NCI-H82 treated with DMSO at 0.1 percent for 48 hours (cell line): ENCODE measurements around the gene PSAP.

Experiments
- DNase-seq: peaks from one replicate; lab custom pipeline; 2025; ENCODE audit not compliant: unreplicated experiment; lab: John Stamatoyannopoulos, UW

The PSAP gene

GRCh38 chr10:71829171-71829570 lies 21.9 kb downstream of the PSAP start:
- DNase-seq = no peak

- no peak for DNase-seq
Observed at GRCh38 chr10:71828702-71829101, 22.3 kb downstream of the PSAP start.

DNA sequence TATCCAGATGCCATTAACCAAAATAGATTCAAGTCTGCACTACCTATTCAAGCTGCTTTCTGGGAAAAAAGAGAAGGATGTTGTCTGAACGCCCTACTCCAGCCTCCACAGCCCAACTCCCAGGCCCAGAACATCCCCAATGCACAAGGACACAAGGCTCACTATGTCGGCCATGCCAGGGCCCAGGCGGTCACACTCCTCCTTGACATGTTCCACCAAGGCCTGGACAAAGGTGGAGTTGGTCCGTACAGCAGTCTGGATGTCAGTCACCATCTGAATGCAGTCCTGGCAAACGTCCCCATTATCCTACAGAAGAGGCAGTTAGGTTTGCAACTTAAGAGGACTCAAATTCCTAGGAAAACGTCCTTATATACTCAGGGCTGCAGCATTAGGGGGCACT lies 23.2 kb downstream of the PSAP start:
- no peak for DNase-seq

DNA sequence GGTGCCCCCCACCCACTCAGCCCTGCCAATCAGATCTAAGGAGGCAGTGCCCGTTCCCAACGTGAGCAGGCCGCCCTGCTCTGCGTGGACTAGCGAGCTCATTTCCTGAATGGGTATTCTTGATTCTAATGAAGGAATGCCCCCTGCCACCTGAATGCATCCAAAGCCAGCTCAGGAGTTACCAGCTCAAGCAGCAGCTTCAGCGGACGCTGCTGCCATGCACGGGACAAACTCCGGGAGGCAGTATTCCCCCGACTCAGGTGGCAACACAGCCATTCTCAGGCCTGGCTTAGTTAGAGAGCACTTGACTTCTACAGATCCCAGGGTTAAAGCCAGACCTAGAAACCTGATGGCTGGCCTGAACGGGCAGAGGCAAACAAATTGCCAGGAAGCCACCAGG lies 25.8 kb downstream of the PSAP start:
- DNase-seq = no peak

DNA sequence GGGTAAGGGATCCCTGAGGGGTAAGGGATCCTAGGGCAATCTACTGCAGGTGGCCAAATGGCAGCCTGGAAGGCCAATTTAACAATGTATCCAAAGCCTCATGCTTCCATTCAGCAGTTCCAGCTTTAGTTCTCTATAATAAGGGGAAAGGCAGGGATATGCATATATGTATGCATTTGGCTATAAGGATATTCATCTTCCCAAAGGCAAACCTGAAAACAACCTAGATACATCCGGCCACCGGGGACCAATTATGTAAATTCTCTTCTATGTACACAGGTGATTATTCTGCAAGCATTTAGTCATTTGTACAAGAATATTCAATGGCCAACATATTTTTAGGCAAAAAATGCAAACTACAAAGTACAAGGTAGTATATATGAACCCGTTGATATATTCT lies 26.7 kb downstream of the PSAP start:
- no peak for DNase-seq

DNA sequence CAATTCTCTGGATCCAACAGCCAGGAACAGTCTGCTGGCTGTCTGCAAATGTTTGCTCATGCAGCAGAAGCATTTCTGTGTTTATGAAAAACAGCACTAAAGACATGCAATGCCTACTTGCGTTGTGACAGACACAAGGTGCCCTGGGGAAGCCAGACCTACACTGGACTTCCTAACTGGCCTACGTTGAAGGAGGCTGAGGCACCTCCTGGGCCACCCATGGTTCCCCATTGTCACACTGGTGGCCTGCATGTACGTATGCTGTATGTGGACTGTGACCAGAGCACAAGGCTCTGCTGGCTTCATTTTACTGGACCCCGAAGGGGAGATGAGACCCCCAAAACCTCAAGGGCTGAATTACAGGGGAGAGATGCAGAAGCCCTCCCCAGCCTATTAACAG lies 27.7 kb downstream of the PSAP start:
- DNase-seq = no peak

GRCh38 chr10:71821909-71822763 lies 28.9 kb downstream of the PSAP start:
- no peak for DNase-seq

- no peak for DNase-seq
Observed at GRCh38 chr10:71820966-71821365, 30.1 kb downstream of the PSAP start.

DNA sequence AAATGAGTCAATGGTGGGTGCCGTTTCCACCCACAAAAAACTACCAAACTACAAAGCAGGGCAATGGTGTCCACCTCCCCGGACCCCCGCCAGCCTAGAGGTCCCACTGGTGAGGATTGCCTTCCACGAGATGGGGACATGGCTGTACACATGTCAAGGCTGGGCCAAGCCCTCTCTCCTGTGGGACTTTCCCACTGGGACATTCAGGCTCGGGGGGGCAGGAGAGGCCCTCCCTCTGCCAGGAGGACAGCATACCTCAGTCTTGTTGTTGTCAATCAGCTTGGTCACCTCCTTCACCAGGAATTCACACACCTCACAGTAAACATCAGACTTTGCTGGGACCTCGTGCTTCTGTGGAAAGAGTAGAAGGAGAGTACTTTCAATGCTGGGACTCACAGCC lies 31.1 kb downstream of the PSAP start:
- DNase-seq = no peak

DNA sequence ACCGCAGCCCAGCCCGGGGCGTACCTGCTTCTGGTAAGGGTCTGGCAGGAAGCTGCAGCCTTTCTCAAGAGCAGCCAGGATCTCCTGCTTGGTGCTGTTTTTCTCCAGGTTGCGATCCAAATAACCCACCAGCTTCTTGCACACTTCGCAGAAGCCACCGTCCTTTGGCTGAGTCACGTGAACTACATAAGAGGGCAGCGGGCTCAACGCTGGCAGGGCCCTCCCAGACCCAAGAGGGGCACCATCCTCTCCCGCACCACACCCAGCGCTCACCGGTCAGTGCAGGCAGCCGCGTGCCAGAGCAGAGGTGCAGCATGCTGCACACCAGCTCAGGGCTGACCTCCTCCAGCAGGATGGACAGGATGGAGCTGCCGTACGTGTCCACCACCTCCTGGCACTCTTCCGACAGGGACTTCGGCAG lies 31.6 kb downstream of the PSAP start:
- DNase-seq = no peak

DNA sequence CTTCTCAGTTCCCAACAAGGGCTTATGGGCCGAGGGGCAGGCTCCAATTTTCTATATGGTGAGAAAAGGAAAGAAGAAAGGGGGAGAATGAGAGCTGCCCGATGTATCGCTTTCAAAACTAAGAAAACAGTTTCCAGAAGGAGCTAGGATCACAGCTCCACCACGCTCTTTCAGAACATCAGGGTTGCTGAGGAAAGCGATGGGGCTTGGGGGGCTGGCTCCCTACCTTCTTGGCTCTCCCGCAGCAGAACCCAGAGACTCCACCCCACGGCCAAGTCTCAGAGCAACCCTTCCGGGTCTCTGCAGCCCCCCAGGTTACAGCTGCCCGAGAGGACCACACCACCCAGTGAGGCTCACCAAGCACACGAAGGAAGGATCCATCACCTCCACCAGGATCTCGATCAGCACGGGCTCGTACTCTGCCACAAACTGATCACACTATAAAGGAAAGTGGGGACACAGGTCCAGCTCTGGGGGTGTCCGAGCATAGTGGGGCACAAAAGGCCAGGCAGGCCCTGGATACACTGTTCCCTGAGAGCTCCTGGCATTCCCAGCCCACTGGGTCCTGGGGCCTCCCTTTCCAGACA lies 32.3 kb downstream of the PSAP start:
- no peak for DNase-seq

- no peak for DNase-seq
Observed at GRCh38 chr10:71817831-71818655, 33.0 kb downstream of the PSAP start.

DNA sequence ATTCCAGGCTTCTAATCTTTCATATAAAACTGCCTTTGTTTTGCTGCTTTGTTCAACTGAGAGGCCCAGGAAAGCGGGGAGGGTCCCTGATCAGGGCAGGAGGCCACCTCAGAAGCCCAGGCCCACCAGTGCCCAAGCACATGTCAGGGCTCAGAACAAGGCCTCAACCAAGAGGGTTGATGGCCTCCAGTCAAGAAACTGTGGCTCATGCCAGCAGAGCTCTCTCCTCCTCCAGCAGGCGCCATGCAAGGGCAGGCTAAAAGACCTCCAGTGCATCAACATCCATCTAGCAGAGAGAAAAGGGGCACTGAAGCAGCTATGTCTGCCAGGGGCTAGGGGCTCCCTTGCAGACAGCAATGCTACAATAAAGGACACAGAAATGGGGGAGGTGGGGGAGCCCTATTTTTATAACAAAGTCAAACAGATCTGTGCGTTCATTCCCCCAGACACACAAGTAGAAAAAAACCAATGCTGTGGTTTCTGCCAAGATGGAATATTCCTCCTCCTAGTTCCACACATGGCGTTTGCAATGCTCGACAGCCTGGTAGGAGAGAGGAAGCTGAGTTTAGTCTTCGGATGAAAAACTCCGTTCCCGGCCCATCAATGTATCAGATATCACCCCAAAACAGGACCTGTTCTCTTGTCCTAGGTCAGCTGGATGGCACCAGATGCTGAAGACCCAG lies 34.0 kb downstream of the PSAP start:
- DNase-seq = no peak

- no peak for DNase-seq
Observed at GRCh38 chr10:71816421-71816851, 34.6 kb downstream of the PSAP start.

DNA sequence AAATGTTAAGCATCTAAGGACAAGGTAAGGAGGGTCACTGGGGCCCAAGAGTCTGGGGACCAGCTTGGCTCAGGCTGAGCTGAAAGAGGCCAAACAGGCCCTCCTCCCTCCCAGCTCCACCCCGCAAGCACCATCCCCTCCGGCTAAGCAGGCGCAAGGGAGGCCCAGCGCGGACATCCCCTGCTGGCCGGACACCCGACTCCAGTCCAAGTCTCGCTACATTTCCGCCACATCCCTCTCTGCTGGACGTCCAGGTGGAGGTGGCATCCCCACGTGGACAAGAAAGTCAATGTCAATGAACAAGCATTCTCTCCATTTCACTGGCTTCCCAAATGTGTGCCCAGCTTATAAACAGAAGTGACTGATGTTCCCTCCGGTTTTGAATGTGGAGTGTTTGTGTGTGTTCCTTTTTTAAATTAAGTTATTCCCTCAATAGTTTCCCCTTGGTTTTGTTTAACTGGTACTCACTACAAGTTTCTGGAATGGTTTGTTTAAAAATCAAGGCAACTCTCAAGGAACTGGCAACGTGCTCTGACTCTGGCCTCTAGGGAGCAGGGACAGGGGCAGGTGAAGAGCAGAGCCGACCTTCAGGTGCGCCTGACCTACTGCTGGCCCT lies 35.4 kb downstream of the PSAP start:
- DNase-seq = no peak

DNA sequence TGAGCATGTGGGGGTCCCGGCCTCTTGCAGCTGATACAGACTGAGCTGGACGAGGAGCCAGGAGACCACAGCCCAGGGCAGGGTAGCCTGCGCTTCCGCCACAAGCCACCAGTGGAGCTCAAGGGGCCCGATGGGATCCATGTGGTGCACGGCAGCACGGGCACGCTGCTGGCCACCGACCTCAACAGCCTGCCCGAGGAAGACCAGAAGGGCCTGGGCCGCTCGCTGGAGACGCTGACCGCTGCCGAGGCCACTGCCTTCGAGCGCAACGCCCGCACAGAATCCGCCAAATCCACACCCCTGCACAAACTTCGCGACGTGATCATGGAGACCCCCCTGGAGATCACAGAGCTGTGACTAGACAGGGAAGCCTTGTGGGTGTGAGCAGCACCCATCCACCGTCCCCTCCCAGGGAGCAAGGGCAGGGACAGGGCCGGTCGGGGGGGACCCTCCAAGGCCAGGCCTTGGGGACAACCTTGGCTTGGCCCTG lies 36.1 kb downstream of the PSAP start:
- no peak for DNase-seq

GRCh38 chr10:71812913-71813590 lies 38.0 kb downstream of the PSAP start:
- DNase-seq = no peak

- peak; percentile 2 for DNase-seq
Observed at GRCh38 chr10:71812016-71812912, 38.8 kb downstream of the PSAP start.

DNA sequence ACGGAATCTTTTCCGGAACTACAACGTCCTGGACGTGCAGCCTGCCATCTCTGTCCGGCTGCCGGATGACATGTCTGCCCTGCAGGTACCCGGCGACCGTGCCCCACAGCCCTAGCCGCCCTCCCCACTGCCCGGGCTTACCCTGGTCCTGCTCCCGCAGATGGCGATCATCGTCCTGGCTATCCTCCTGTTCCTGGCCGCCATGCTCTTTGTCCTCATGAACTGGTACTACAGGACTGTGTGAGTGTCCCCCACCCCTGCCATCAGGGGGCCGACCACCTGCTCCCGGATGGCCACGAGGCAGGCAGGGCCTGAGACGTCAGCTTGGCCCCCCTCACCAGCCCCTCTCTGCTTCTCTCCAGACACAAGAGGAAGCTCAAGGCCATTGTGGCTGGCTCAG lies 39.7 kb downstream of the PSAP start:
- DNase-seq = no peak
